ENCODE data around the gene BCKDHA.

DNA sequence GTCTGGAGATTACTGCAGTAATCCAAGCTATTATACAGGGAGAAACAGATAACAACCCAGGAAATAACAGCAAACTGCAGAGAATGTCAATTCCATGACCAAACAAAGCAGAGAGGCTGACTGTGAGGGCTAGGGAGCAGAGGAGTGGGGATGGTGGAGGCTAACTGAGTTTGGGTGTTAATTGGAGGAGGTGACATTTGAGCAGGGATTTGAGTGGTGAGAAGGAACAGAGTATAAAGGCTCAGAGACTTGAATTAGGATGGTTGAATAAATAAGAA, 39.0 kb downstream of the BCKDHA start:
- TF ChIP-seq, protein P1, sequence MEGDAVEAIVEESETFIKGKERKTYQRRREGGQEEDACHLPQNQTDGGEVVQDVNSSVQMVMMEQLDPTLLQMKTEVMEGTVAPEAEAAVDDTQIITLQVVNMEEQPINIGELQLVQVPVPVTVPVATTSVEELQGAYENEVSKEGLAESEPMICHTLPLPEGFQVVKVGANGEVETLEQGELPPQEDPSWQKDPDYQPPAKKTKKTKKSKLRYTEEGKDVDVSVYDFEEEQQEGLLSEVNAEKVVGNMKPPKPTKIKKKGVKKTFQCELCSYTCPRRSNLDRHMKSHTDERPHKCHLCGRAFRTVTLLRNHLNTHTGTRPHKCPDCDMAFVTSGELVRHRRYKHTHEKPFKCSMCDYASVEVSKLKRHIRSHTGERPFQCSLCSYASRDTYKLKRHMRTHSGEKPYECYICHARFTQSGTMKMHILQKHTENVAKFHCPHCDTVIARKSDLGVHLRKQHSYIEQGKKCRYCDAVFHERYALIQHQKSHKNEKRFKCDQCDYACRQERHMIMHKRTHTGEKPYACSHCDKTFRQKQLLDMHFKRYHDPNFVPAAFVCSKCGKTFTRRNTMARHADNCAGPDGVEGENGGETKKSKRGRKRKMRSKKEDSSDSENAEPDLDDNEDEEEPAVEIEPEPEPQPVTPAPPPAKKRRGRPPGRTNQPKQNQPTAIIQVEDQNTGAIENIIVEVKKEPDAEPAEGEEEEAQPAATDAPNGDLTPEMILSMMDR (conservative IDR thresholded peaks at IDR 0.05 in 1 of 2, IDR thresholded peaks at IDR 0.05 in 1 of 2; ENCODE audit: low read depth in 1 of 2, low read length in 2 of 2) = no peak
- no peak for TF ChIP-seq EZH2 (IDR thresholded peaks at IDR 0.05; ENCODE audit: low read length, missing control alignments)
